Suprapubic skin (tissue), 4 donors: ENCODE measurements around the gene GLUL. TPM values are rescaled to one million over a fixed set of nuclear protein-coding genes. Genes with fewer than 3 reads are reported as not detected.
A peak's percentile ranks its signal among the peaks of the same experiment; 100 is the strongest.

Experiments
- DNase-seq, 2 donors: peaks; one replicate each; pipeline ENCODE4 v3.0.0-alpha.2; 2019; ENCODE audit warnings: low spot score in 2 of 2
- H3K27ac ChIP-seq: fragments of 200-600 bp; sonication (generic); one replicate; pipeline ENCODE4 v1.5.1; 2019
- H3K27me3 ChIP-seq: fragments of 200-600 bp; sonication (generic); one replicate; pipeline ENCODE4 v1.5.1; 2019
- H3K36me3 ChIP-seq: fragments of 200-600 bp; sonication (generic); one replicate; pipeline ENCODE4 v1.5.1; 2019
- H3K4me1 ChIP-seq: fragments of 200-600 bp; sonication (generic); one replicate; pipeline ENCODE4 v1.5.1; 2019
- H3K4me3 ChIP-seq: fragments of 200-600 bp; sonication (generic); one replicate; pipeline ENCODE4 v1.5.1; 2019; ENCODE audit warnings: mild to moderate bottlenecking
- H3K9me3 ChIP-seq: fragments of 200-600 bp; sonication (generic); one replicate; pipeline ENCODE4 v1.5.1; 2019
- CTCF ChIP-seq, 2 donors: fragments of 200-600 bp in 1 of 2; fragments of 450-650 bp in 1 of 2; sonication (generic) in 1 of 2; IDR thresholded peaks; one replicate each; pipeline ENCODE4 v1.5.1; 2016 to 2019; ENCODE audit warnings: antibody characterized with exemption in 2 of 2, mild to moderate bottlenecking in 1 of 2, moderate library complexity in 1 of 2
- EP300 ChIP-seq: sonication (generic); formaldehyde crosslinking; IDR thresholded peaks from one replicate; pipeline ENCODE4 v1.6.1; 2017; ENCODE audit warnings: antibody characterized with exemption
- POLR2A ChIP-seq, 2 donors: fragments of 450-650 bp; IDR thresholded peaks; one replicate each; pipeline ENCODE4 v1.6.1; 2017; ENCODE audit warnings: antibody characterized with exemption in 2 of 2, mild to moderate bottlenecking in 2 of 2, moderate library complexity in 2 of 2
- POLR2AphosphoS5 ChIP-seq, 3 donors: sonication (generic); formaldehyde crosslinking; IDR thresholded peaks; one replicate each; pipeline ENCODE4 v1.6.1; 2017; ENCODE audit warnings: antibody characterized with exemption in 3 of 3
- WGBS: methylation state at CpG from one replicate; pipeline ENCODE4 v1.1.5; 2018; 5-methylcytosine and 5-hydroxymethylcytosine counted together
- total RNA-seq, 4 donors: library from RNA; depleted of rRNA; stranded (reverse); fragments of >200 nt; gene quantifications; one replicate each; pipeline ENCODE4 v1.1.0, GENCODE V29; 2016

Gene GLUL
- total RNA-seq, 4 donors from 2014 or later = 1,347 to 1,926 (median 1,666) TPM

GRCh38 chr1:182400567-182400966 is 9.0 kb upstream of the GLUL start, which contains the start of gene TEDDM1:
Gene TEDDM1, minus strand, starts transcription at chr1:182400667. Its CDS starts 182 bp downstream, at chr1:182400485.
- Histone ChIP-seq H3K4me3 (no peak within 1 kb of the TSS), H3K36me3 (no peaks in the 10 kb centered on the region), H3K27me3 (no peaks in the 10 kb centered on the region), H3K4me1 (peaks cover 11% of the 10 kb centered on the region), H3K27ac (no peak within 1 kb of the TSS), H3K9me3 (no peaks in the 10 kb centered on the region)
- TF ChIP-seq CTCF (IDR thresholded peaks at IDR 0.05) (no peak), EP300 (no peak), POLR2A (IDR thresholded peaks at IDR 0.05) (no peak), POLR2AphosphoS5 (IDR thresholded peaks at IDR 0.05) (no peak)
- 94% methylated on average over 4 of the region's 4 CpGs for WGBS
- no peak for DNase-seq

GRCh38 chr1:182397653-182398393 is 6.2 kb upstream of the GLUL start:
- no peak overlapping the region for H3K4me3 ChIP-seq
- no peak for TF ChIP-seq POLR2A (IDR thresholded peaks at IDR 0.05)
- no peak for TF ChIP-seq EP300
- TF ChIP-seq POLR2AphosphoS5 (IDR thresholded peaks at IDR 0.05) = no peak
- TF ChIP-seq CTCF (IDR thresholded peaks at IDR 0.05) = no peak
- DNase-seq = no peak
- H3K27me3 ChIP-seq = no peaks in the 10 kb centered on the region
- H3K36me3 ChIP-seq = no peaks in the 10 kb centered on the region
- 86% methylated on average over 8 of the region's 8 CpGs for WGBS
- no peaks in the 10 kb centered on the region for H3K9me3 ChIP-seq
- no peak overlapping the region for H3K27ac ChIP-seq
- peaks cover 28% of the 10 kb centered on the region for H3K4me1 ChIP-seq

- DNase-seq = no peak
- no peak overlapping the region for H3K4me3 ChIP-seq
- no peak overlapping the region for H3K27ac ChIP-seq
These were observed 4.3 kb upstream of the GLUL start for GRCh38 chr1:182395906-182396305.

GRCh38 chr1:182394055-182394775 is 2.6 kb upstream of the GLUL start:
- H3K27ac ChIP-seq = peak overlapping the region; percentile 36
- no peaks in the 10 kb centered on the region for H3K27me3 ChIP-seq
- no peak for TF ChIP-seq EP300
- TF ChIP-seq POLR2A (IDR thresholded peaks at IDR 0.05) = no peak
- no peak for TF ChIP-seq CTCF (IDR thresholded peaks at IDR 0.05)
- TF ChIP-seq POLR2AphosphoS5 (IDR thresholded peaks at IDR 0.05) = no peak
- DNase-seq = no peak
- 51% methylated on average over 5 of the region's 5 CpGs for WGBS
- H3K4me1 ChIP-seq = peaks cover 35% of the 10 kb centered on the region
- H3K4me3 ChIP-seq = no peak overlapping the region
- H3K36me3 ChIP-seq = no peaks in the 10 kb centered on the region
- no peaks in the 10 kb centered on the region for H3K9me3 ChIP-seq

More at GRCh38 chr1:182395906-182396305, 4.3 kb upstream of the GLUL start:
- peaks cover 35% of the 10 kb centered on the region for H3K4me1 ChIP-seq
- no peaks in the 10 kb centered on the region for H3K27me3 ChIP-seq
- H3K9me3 ChIP-seq = no peaks in the 10 kb centered on the region
- WGBS = 92% methylated on average over 3 of the region's 3 CpGs
- no peaks in the 10 kb centered on the region for H3K36me3 ChIP-seq
- TF ChIP-seq POLR2AphosphoS5 (IDR thresholded peaks at IDR 0.05) (no peak), POLR2A (IDR thresholded peaks at IDR 0.05) (no peak), CTCF (IDR thresholded peaks at IDR 0.05) (no peak), EP300 (no peak)
